Measurements from ENCODE around the gene CYREN. TPM values are rescaled to one million over a fixed set of nuclear protein-coding genes. Genes with fewer than 3 reads are reported as not detected.
"Not testable (repeated sequence)": the region's sequence is repeated elsewhere in the genome, so short reads cannot be mapped to it uniquely, and the experiment has no call there.

Gene CYREN
- 78.9 and 131 TPM in 2 replicates for total RNA-seq (2014; rRNA removed; shearing (Covaris generic); ENCODE audit: low replicate concordance)

DNA sequence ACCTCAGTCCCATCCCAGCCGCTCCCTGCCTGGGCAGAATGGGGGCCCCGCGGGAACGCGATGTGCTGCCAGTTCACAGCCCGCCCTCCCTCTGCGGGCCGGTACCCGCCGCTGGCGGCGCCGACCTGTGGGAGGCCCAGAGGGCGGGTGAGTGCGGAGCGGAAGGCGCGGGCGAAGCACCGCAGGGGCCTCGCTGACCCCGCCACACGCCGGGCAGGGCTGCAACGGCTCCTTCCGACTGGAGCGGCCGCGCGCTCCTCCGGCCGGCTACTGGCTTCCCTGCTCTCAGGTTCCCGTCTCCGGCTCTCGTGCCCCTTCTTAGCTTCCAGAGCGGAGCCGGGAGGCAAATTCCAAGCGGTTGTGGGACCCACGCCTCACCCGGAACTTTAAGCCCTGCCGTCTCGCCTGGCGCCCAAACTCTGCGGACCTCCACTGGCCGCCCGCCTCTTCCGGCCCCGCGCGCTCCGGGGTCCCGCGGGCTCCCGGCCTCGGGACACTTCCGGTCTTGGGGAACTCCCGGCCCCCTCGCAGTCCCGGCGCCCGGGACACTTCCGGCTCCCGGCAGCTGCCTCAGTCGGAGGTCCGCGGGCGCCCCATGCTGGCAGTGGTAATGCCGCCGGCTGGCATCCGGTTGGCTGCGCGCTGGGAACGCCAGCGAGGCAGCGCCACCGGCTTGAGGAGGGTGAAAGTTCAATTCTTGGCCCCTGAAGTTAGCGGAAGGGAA lies at the start of gene CYREN:
Gene CYREN (minus strand): TSS at position 434 of the 724 bp plus-strand sequence. CDS start 1,785 bp downstream, outside the sequence.
- in situ Hi-C loops (cut with HindIII; ENCODE audit: low pct_unique_long_range_greater_than_20kb, low sequenced_read_pairs), result no loop called here
- DNase-seq (ENCODE audit: low read depth), result peak; percentile 97

DNA sequence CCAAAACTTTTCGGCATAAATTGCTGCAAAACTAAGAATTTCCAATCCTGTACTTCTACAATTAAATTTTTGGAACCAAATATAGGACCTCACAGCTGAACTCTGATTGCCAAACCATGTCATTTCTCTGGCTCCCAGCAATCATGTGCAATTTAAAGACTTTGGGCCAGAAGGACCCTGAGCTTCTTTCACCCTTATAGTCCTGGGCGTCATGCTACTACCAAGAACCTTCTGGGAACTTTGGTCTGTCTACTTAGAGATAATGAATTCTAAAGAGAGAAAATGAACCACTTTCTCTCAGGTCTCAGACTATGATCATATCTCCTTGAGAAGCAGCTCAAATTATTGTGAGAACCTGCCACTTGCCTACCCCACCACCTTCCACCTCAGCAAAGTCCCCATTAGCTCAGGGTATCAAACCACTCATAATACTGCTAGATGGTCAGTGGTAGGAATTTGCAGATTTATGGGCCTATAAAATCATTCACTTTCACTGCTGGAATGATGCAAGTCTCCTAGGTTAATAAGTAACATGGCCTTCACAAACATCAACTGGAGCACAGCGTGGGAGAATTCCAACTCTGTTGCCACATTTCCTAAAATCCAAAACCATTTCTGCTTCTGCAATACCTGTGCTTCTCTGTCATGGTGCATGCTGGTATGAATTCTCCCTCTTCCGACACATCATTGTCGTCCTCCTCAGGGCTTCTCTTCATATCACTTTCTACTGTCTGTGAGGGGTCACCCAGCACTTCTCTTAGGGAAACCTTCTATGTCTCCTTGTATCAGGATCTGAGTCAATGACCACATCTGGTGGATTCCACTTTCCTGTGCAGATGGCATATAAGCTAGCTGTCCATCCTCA lies 47.4 kb upstream of the CYREN start:
- peak; percentile 64 for DNase-seq (ENCODE audit: low read depth)
- in situ Hi-C loops (cut with HindIII; ENCODE audit: low pct_unique_long_range_greater_than_20kb, low sequenced_read_pairs), result no loop called here

- in situ Hi-C loops (cut with HindIII; ENCODE audit: low pct_unique_long_range_greater_than_20kb, low sequenced_read_pairs), result no loop called here
- DNase-seq (ENCODE audit: low read depth), result no peak
Measured at GRCh38 chr7:135215698-135216097, 45.2 kb upstream of the CYREN start.

DNA sequence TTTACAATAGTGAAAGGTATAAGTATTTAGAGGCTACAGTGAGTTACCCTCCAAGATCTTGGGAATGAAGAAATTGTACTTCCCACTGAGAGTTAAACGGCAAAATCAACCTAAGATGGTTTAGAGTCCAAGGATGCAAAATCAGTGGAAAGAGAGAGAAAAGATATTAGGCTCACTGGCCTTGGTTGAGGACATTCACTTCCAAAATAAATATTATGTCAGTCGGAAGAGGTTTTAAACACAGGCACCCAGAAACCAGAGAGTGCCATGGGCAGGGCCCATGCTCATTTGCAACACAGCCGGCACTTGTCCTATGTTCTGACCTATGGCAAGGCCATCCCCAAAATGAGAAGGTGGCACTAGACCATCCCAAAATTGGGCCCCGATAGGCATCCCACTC lies 44.7 kb upstream of the CYREN start:
- in situ Hi-C loops (cut with HindIII; ENCODE audit: low pct_unique_long_range_greater_than_20kb, low sequenced_read_pairs), result no loop called here
- no peak for DNase-seq (ENCODE audit: low read depth)

GRCh38 chr7:135213831-135214230 lies 43.3 kb upstream of the CYREN start:
- DNase-seq (ENCODE audit: low read depth), result no peak
- in situ Hi-C loops (cut with HindIII; ENCODE audit: low pct_unique_long_range_greater_than_20kb, low sequenced_read_pairs), result no loop called here

DNA sequence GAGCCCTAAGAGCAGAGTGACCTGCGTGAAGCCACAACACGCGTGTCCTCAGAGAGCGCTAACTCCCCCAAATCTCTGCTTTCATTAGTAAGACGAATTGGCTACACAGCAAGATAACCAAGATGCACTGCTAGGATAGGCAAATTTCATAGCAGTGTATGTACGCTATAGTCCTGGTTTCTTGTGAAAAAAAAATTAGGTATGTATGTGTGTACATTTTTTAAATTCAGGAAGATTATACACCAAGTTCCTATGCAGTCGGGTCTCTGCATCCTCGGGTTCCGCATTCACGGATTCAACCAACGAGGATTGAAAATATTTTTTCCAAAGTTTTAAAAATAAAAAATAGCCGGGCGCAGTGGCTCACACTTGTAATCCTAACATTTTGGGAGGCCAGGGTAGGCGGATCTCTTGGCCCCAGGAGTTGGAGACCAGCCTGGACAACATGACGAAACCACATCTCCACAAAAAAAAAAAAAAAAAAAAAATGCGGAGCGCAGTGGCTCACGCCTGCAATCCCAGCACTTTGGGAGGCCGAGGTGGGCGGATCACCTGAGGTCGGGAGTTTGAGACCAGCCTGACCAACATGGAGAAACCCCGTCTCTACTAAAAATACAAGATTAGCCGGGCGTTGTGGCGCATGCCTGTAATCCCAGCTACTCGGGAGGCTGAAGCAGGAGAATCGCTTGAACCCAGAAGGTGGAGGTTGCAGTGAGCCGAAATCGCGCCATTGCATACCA lies 41.6 kb upstream of the CYREN start:
- DNase-seq (ENCODE audit: low read depth); in situ Hi-C loops (cut with HindIII; ENCODE audit: low pct_unique_long_range_greater_than_20kb, low sequenced_read_pairs): not testable (repeated sequence)

- in situ Hi-C loops (cut with HindIII; ENCODE audit: low pct_unique_long_range_greater_than_20kb, low sequenced_read_pairs), result no loop called here
- peak; percentile 79 for DNase-seq (ENCODE audit: low read depth)
Measured at GRCh38 chr7:135211179-135211945, 40.9 kb upstream of the CYREN start, which contains the start of gene WDR91. Gene WDR91, minus strand, starts transcription at chr7:135211526. Its CDS starts 24 bp downstream, at chr7:135211502.

DNA sequence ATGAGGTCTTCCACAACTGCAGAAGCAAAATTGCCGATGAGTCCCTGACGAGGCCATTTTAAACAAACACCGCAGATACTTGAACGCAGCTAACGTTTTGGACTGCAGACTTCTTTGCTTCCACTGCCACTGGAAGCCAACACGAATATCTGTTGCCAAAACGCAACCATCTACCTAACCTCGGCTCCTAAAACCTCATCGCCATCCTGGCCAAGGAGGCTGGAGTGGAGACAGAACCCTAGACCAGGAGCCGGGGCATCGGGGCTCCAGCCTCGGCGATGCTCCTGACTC lies 40.3 kb upstream of the CYREN start:
- DNase-seq (ENCODE audit: low read depth), result peak; percentile 25
- in situ Hi-C loops (cut with HindIII; ENCODE audit: low pct_unique_long_range_greater_than_20kb, low sequenced_read_pairs), result no loop called here

DNA sequence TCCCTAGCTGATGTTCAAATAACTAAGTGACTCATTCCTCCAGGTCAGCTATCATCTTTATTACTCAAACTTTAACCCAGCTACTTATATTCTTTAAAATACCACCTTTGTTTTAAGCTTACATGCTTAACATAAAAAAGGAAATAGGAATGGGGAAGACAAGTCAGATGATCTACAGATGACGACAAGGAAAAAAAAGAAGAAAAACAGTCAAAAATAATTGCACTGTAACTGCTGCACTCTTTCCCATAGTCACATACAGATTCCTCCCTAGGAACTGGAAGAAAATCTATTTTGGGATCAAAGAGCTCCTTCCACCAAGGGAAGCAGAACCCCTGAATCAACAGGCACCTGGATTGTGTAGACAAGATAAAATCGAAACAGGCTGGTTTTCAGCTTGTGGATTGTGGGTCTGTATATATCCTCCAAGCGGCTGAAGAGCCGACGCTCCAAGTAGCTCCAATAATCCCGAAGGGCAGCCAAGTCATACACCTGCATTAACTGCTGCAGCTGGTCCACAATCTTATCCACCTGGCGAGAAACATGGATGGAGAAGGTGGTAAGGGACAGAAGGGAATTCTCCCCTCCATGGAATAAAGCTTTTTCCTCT lies 38.8 kb upstream of the CYREN start:
- in situ Hi-C loops (cut with HindIII; ENCODE audit: low pct_unique_long_range_greater_than_20kb, low sequenced_read_pairs), result no loop called here
- no peak for DNase-seq (ENCODE audit: low read depth)

GRCh38 chr7:135208102-135208793 lies 37.7 kb upstream of the CYREN start:
- peak; percentile 40 for DNase-seq (ENCODE audit: low read depth)
- in situ Hi-C loops (cut with HindIII; ENCODE audit: low pct_unique_long_range_greater_than_20kb, low sequenced_read_pairs), result no loop called here

GRCh38 chr7:135207406-135208101 lies 37.0 kb upstream of the CYREN start:
- in situ Hi-C loops (cut with HindIII; ENCODE audit: low pct_unique_long_range_greater_than_20kb, low sequenced_read_pairs), result no loop called here
- DNase-seq (ENCODE audit: low read depth), result no peak

DNA sequence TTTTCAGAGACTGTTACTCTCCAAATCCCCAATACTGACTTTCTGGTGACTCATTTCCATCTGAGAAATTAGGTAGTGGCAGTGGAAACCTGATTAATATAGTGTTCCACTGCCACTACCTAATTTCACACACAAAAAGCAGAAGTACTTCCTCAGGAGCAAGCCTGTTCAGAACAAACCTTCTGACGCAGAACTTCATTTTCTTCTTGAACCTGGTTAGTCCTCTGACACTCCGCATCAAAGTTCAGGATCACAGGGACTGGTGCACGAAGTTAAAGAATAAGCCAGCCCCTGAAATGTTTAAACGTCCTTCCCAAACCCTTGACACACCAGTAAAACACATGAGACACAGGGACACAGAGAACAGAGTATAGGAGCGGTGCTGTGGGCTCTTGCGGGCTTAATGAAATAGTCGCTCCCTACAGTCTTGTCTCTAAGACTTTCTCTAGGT lies 36.5 kb upstream of the CYREN start:
- in situ Hi-C loops (cut with HindIII; ENCODE audit: low pct_unique_long_range_greater_than_20kb, low sequenced_read_pairs), result no loop called here
- no peak for DNase-seq (ENCODE audit: low read depth)

DNA sequence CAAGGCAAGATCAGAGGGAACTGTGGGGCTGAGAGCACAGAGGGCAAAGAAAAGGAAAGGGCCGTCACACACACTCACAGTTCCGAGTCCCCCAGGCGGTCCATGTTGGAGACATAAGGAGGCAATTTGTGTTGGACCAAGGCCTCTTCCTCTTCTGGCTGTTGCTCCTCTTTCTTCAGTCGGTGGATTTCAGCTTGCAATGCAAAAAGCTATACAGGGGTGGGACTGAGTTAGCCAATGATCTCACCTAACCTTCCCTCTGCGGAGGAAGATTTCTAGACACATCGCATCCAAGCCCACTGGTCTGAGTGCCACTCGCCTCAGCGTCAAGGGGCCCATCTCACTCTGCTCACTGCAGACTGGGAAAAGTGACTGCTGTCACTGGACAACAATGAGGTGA lies 35.3 kb upstream of the CYREN start:
- DNase-seq (ENCODE audit: low read depth), result no peak
- in situ Hi-C loops (cut with HindIII; ENCODE audit: low pct_unique_long_range_greater_than_20kb, low sequenced_read_pairs), result no loop called here

- in situ Hi-C loops (cut with HindIII; ENCODE audit: low pct_unique_long_range_greater_than_20kb, low sequenced_read_pairs), result no loop called here
- no peak for DNase-seq (ENCODE audit: low read depth)
Measured at GRCh38 chr7:135204876-135205275, 34.4 kb upstream of the CYREN start.

DNA sequence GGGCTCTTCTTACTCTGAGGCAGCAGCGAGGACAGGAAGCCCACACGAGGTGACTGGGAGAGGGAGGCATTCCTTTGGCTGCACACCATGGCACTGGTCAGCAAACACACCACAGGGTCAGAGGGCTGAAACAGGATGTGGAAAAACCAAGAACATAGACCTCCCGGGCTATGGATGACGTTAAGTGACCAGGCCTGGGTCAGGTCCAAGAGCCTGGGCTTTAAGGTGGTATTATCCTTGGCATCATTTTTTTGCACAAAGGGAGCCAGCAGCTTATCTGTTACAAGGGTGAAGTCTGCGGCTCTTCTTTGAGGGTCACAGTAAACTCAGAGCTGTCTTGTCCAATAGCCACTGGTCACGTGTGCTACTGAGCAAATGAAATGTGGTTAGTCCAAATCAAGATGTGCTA lies 33.8 kb upstream of the CYREN start:
- in situ Hi-C loops (cut with HindIII; ENCODE audit: low pct_unique_long_range_greater_than_20kb, low sequenced_read_pairs), result no loop called here
- no peak for DNase-seq (ENCODE audit: low read depth)

DNA sequence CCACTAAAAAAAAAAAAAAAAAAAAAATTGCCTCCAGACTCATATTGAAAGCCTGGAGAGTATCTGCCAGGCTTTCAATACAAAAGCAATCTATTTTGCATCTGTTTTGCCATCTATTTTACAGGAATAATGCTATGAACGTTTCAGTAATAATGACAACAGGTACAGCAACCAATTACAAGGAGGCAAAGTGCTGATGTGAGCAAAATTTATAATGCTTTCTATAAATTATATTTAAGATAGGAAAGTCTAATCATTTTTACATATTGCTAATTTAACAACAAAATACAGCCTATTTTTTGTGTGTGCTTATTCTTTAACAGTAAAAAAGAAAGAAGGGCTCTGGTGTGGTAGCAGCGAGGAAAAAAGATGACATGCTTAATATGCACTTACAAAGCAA lies 30.8 kb upstream of the CYREN start:
- in situ Hi-C loops (cut with HindIII; ENCODE audit: low pct_unique_long_range_greater_than_20kb, low sequenced_read_pairs), result no loop called here

More for the DNA sequence above, 30.8 kb upstream of the CYREN start:
- no peak for DNase-seq (ENCODE audit: low read depth)

Measured in Caki2 (cell line).